Erythroblast (primary cell): ENCODE measurements around the gene NDE1.

Source experiments
- GATA1 ChIP-seq: IDR thresholded peaks from 2 replicates; pipeline ENCODE4 v1.6.1; 2011; ENCODE audit warnings: low read depth, mild to moderate bottlenecking, control low read depth, low read length, moderate library complexity
- POLR2A ChIP-seq: IDR thresholded peaks from 2 replicates; pipeline ENCODE4 v1.6.1; 2011; ENCODE audit warnings: mild to moderate bottlenecking, low read length

- TF ChIP-seq POLR2A (no peak), GATA1 (no peak)
Observed at GRCh38 chr16:15674571-15674970, 24.5 kb downstream of the NDE1 start.
